Colonic mucosa (tissue), 4 donors: Measurements from ENCODE around the gene DYNC1I1. TPM values are rescaled to one million over a fixed set of nuclear protein-coding genes. Genes with fewer than 3 reads are reported as not detected.

Experiments used
- DNase-seq: peaks from one replicate; pipeline ENCODE4 v3.0.0-alpha.2; 2020
- H3K27ac ChIP-seq: fragments of 200-600 bp; one replicate; pipeline ENCODE4 v1.8.0; 2021
- H3K27me3 ChIP-seq: fragments of 200-600 bp; one replicate; pipeline ENCODE4 v1.8.0; 2021
- H3K36me3 ChIP-seq: fragments of 200-600 bp; one replicate; pipeline ENCODE4 v1.8.0; 2021
- H3K4me1 ChIP-seq: fragments of 200-600 bp; one replicate; pipeline ENCODE4 v1.8.0; 2021; ENCODE audit warnings: mild to moderate bottlenecking
- H3K4me3 ChIP-seq: fragments of 200-600 bp; one replicate; pipeline ENCODE4 v1.8.0; 2021
- H3K9ac ChIP-seq, 2 donors: one replicate each; pipeline ENCODE4 v1.7.0; 2013; ENCODE audit warnings: control low read depth in 2 of 2, low read depth in 2 of 2, low read length in 2 of 2
- H3K9me3 ChIP-seq: fragments of 200-600 bp; one replicate; pipeline ENCODE4 v1.8.0; 2021
- CTCF ChIP-seq: fragments of 200-600 bp; IDR thresholded peaks from one replicate; pipeline ENCODE4 v1.8.0; 2022; ENCODE audit warnings: antibody characterized with exemption, mild to moderate bottlenecking
- intact Hi-C: fragments of 100-400 bp; cut with DNase I; formaldehyde crosslinking; loops from one replicate; pipeline ENCODE4 v1.14.1; 2022
- total RNA-seq, 2 donors: library from RNA; stranded (reverse); fragmentation: NEBNext Ultra II Directional in 1 of 2; extraction: Animal tissue kit (Norgen Biotek cat#: 25700) in 1 of 2; gene quantifications; one replicate each; pipeline ENCODE4 v1.2.1, GENCODE V29; 2021
- donor health status: healthy.
- donor health status: DM: no; HTN: no; CAD: no.
- donor health status: DM: no; HTN: no; CAD: no.

The DYNC1I1 gene
- total RNA-seq, 2 donors from 2014 or later: 0.54 to 1.8 TPM

GRCh38 chr7:95906851-95907250 is 134.5 kb downstream of the DYNC1I1 start:
- no peaks in the 10 kb centered on the region for H3K9me3 ChIP-seq
- no peak for DNase-seq
- no peaks in the 10 kb centered on the region for H3K4me1 ChIP-seq
- no peak for TF ChIP-seq CTCF
- no peak overlapping the region for H3K27ac ChIP-seq
- no peak overlapping the region for H3K9ac ChIP-seq
- intact Hi-C loops: no loop called here
- no peaks in the 10 kb centered on the region for H3K36me3 ChIP-seq
- H3K4me3 ChIP-seq: no peak overlapping the region
- H3K27me3 ChIP-seq: no peaks in the 10 kb centered on the region

DNA sequence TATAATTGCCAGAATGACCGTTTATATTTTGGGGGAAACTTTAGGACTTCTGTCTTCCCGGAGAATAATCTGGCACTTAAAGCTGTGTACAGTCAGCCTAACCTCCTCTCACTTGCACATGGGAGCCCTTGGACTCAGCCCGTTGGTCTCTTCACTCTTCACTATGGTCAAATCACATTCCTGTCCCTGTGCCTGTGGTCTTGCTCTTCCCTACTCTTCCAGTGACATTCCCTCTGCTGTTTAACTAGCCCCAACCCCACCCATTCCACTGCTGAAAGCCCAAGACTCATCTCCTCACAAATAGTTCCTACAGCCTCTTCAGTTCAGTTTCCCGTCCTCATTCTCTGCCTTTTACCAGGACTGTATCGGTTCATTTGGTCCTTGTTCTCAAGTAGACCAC is 135.0 kb downstream of the DYNC1I1 start:
- no peaks in the 10 kb centered on the region for H3K9me3 ChIP-seq
- no peak for DNase-seq
- no peaks in the 10 kb centered on the region for H3K36me3 ChIP-seq
- intact Hi-C loops: no loop called here
- no peak for TF ChIP-seq CTCF
- H3K27ac ChIP-seq: no peak overlapping the region
- H3K4me3 ChIP-seq: no peak overlapping the region
- no peaks in the 10 kb centered on the region for H3K27me3 ChIP-seq
- no peaks in the 10 kb centered on the region for H3K4me1 ChIP-seq
- no peak overlapping the region for H3K9ac ChIP-seq

- no peaks in the 10 kb centered on the region for H3K27me3 ChIP-seq
- H3K36me3 ChIP-seq: no peaks in the 10 kb centered on the region
- no peak for DNase-seq
- H3K27ac ChIP-seq: no peak overlapping the region
- intact Hi-C loops: no loop called here
- no peaks in the 10 kb centered on the region for H3K4me1 ChIP-seq
- no peaks in the 10 kb centered on the region for H3K9me3 ChIP-seq
- H3K4me3 ChIP-seq: no peak overlapping the region
- H3K9ac ChIP-seq: no peak overlapping the region
- TF ChIP-seq CTCF: no peak
Measured at GRCh38 chr7:95908499-95908898, 136.1 kb downstream of the DYNC1I1 start.

DNA sequence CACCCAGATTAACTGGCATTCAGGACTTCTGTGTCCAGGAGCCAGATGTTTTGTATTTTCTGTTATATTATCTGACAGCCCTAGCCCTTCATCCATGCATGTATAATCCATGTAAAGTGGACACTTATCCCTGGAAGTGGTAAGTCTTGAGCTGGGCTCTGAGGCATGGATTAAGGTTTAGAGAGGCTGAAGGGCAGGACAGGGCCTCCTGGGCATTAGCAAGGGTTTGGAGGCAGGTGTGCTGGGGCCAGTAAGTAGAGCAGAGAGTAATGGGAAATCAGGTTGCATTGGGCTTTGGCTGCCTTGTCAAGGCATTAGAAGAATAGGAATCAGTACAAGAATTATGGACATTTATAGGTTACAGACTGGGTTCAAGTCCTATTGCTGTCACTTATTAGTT is 138.0 kb downstream of the DYNC1I1 start:
- no peak for TF ChIP-seq CTCF
- H3K9me3 ChIP-seq: no peaks in the 10 kb centered on the region

DNA sequence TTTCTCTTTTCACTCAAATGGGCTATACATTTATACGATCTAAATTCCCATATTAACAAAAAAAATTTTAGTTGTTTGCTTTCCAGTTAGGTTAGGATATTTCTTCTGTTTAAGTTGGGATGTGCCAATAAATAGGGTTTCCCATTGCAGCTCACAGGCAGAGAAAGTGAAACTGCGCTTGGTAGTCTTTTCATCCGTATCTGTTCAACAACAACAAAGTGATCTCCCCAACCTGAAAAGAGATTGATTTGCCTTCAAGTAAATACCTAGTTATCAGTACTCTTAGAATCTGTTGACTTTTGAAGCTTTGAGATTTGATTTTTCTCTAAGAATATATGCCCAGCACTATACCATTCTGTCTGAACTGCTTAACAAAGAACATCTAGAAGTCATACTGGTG is 143.4 kb downstream of the DYNC1I1 start:
- no peaks in the 10 kb centered on the region for H3K36me3 ChIP-seq
- H3K4me3 ChIP-seq: no peak overlapping the region
- no peak overlapping the region for H3K9ac ChIP-seq
- intact Hi-C loops: loop anchor here (5.0 kb wide), 2 partner anchors 1112 to 1152 kb away; no protein-coding TSS in a partner anchor
- no peak overlapping the region for H3K27ac ChIP-seq
- H3K4me1 ChIP-seq: no peaks in the 10 kb centered on the region
- DNase-seq: no peak
- H3K9me3 ChIP-seq: no peaks in the 10 kb centered on the region
- no peak for TF ChIP-seq CTCF
- no peaks in the 10 kb centered on the region for H3K27me3 ChIP-seq

More for the DNA sequence above, 138.0 kb downstream of the DYNC1I1 start:
- Histone ChIP-seq H3K9ac (no peak overlapping the region), H3K27me3 (no peaks in the 10 kb centered on the region), H3K36me3 (no peaks in the 10 kb centered on the region), H3K4me3 (no peak overlapping the region), H3K27ac (no peak overlapping the region), H3K4me1 (no peaks in the 10 kb centered on the region)
- intact Hi-C loops: no loop called here
- no peak for DNase-seq
